Endothelial cell of umbilical vein (primary cell): Measurements from ENCODE around the gene NOPCHAP1.

Experiments
- EZH2 ChIP-seq: IDR thresholded peaks from 2 replicates; pipeline ENCODE4 v1.6.1; 2012; ENCODE audit warnings: borderline replicate concordance, low read depth, mild to moderate bottlenecking, moderate library complexity, low read length, inconsistent platforms; ENCODE audit not compliant: severe bottlenecking
- FOS ChIP-seq: IDR thresholded peaks from 2 replicates; pipeline ENCODE4 v1.6.1; 2011; ENCODE audit warnings: mild to moderate bottlenecking, low read length, moderate library complexity, borderline replicate concordance; ENCODE audit not compliant: insufficient read depth
- GATA2 ChIP-seq: IDR thresholded peaks from 2 replicates; pipeline ENCODE4 v1.7.0; 2011; ENCODE audit warnings: low read depth, mild to moderate bottlenecking, moderate library complexity, mixed read lengths, low read length; ENCODE audit not compliant: insufficient read length, insufficient read depth
- JUN ChIP-seq: IDR thresholded peaks from 2 replicates; pipeline ENCODE4 v1.6.1; 2011; ENCODE audit warnings: borderline replicate concordance, low read depth; ENCODE audit not compliant: insufficient read length, insufficient read depth
- MYC ChIP-seq: IDR thresholded peaks from one replicate; pipeline ENCODE4 v1.6.1; 2011; ENCODE audit warnings: mild to moderate bottlenecking, low read depth, low read length
- POLR2A ChIP-seq: IDR thresholded peaks from 2 replicates; pipeline ENCODE4 v1.6.1; 2012; ENCODE audit warnings: low read depth, mild to moderate bottlenecking, control low read depth, low read length
- POLR2AphosphoS5 ChIP-seq: IDR thresholded peaks from 2 replicates; pipeline ENCODE4 v1.6.1; 2012; ENCODE audit warnings: low read depth, mild to moderate bottlenecking, control low read depth, low read length, moderate library complexity; ENCODE audit not compliant: insufficient read depth
- TF ChIP-seq, protein P1 (sequence below): IDR thresholded peaks from 2 replicates; pipeline ENCODE4 v1.6.1; 2011; ENCODE audit not compliant: insufficient read depth, insufficient read length
- TF ChIP-seq, protein P2 (sequence below), 2 donors: IDR thresholded peaks; 1 replicate in 1 of 2; 2 replicates in 1 of 2; pipeline ENCODE4 v1.5.1; 2011; ENCODE audit warnings: low read length in 2 of 2, mild to moderate bottlenecking in 2 of 2, moderate library complexity in 2 of 2, control low read depth in 1 of 2, inconsistent platforms in 1 of 2, low read depth in 1 of 2; ENCODE audit not compliant: insufficient read depth in 1 of 2; ENCODE audit errors: extremely low read depth in 1 of 2

DNA sequence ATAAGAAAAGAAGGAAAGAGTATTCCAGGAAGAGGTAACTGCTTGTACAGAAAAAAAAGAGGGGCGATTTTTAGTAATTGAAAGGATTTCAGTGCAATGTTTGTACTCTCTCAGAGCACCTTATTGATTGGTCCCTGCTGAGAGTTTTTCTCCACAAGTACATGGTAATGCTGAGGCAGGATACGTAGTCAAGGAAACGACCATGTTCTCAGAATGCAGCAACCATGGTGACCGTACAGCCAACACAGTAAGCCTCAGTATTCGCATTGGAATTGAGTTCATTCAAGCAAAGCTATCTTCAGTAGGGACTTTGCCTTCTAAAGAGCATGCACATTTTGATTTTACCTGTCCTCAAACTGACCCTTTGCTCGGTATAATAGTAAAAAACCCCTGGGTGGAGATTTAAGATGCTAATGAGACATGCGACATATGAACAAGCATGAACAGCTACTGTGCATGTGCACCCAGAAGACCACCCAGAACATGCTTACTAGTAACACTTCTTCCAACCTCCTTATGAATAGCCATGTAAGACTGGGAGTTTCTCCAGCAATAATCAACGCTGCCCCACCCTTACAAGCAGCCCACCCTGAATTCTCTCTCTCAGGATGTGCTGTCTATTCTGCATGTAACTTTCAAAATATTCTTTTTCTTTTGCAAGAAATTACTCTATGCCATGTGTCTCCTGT is 21.8 kb upstream of the NOPCHAP1 start:
- no peak for TF ChIP-seq EZH2
- TF ChIP-seq, protein P1, sequence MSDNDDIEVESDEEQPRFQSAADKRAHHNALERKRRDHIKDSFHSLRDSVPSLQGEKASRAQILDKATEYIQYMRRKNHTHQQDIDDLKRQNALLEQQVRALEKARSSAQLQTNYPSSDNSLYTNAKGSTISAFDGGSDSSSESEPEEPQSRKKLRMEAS: no peak
- no peak for TF ChIP-seq POLR2A
- TF ChIP-seq, protein P2, sequence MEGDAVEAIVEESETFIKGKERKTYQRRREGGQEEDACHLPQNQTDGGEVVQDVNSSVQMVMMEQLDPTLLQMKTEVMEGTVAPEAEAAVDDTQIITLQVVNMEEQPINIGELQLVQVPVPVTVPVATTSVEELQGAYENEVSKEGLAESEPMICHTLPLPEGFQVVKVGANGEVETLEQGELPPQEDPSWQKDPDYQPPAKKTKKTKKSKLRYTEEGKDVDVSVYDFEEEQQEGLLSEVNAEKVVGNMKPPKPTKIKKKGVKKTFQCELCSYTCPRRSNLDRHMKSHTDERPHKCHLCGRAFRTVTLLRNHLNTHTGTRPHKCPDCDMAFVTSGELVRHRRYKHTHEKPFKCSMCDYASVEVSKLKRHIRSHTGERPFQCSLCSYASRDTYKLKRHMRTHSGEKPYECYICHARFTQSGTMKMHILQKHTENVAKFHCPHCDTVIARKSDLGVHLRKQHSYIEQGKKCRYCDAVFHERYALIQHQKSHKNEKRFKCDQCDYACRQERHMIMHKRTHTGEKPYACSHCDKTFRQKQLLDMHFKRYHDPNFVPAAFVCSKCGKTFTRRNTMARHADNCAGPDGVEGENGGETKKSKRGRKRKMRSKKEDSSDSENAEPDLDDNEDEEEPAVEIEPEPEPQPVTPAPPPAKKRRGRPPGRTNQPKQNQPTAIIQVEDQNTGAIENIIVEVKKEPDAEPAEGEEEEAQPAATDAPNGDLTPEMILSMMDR (IDR thresholded peaks at IDR 0.05; ENCODE audit: extremely low read depth in 1 of 2, insufficient read depth in 1 of 2, low read depth in 1 of 2, low read length in 2 of 2): no peak
- TF ChIP-seq MYC: no peak
- TF ChIP-seq JUN: no peak
- no peak for TF ChIP-seq GATA2
- TF ChIP-seq POLR2AphosphoS5: no peak
- no peak for TF ChIP-seq FOS
